ENCODE data around the gene GPD2.

DNA sequence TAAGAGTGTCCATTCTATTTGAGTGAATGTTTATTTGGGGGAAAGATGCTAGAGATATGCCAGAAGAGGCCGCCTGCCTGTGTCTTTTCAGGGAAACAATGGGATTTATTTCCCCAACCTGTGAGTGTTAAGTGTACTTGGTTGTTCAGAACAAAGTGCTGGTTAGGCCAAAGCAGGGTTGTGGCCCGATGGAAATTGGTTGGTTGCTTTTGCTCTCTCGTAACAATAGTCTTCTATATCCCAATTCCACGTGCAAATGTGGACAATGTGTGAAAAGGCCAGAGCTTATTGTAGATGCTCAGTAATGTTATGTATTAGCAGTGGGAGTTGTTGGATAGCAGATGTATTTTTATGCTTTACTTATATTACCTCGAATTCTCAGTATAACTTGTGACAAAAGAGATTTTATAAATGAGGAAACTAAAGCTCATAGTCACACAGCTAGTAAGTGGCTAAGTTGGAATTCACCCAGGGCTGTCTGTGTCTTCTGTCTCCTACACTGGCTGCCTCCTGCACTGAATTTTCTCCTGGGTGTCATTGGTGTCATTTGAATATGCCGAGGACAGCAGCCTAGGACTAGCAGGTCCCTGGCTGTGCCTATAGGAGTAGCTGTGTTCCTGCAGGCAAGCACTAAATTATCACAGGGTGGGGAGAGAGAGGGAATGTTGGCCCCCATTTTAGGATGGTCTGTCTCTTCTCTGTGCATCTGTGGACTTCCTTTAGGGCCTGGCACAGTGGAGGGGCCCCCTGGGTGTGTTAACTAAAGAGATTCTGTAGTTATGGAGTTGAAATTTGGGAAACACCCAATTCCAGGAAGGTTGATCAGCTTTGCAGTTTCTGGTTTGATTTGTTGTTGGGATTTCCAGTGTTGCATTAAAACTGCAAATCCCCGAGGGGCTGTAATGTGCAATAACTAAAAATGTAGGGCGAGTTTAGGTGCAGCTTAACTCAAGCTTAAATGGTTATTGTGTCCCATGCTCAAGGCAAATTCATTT lies 21.6 kb downstream of the GPD2 start:
- TF ChIP-seq EP300 (IDR thresholded peaks at IDR 0.05), result no peak
- TF ChIP-seq POLR2A (IDR thresholded peaks at IDR 0.05; ENCODE audit: low read depth), result no peak
